Measurements from ENCODE around the gene ARFIP2. TPM values are rescaled to one million over a fixed set of nuclear protein-coding genes. Genes with fewer than 3 reads are reported as not detected.

The ARFIP2 gene
- total and polyA plus RNA-seq, 2 donors (not counting 3 experiments of a cell fraction or from before 2014, with no cell fraction given), result 48.4 to 62.9 TPM

DNA sequence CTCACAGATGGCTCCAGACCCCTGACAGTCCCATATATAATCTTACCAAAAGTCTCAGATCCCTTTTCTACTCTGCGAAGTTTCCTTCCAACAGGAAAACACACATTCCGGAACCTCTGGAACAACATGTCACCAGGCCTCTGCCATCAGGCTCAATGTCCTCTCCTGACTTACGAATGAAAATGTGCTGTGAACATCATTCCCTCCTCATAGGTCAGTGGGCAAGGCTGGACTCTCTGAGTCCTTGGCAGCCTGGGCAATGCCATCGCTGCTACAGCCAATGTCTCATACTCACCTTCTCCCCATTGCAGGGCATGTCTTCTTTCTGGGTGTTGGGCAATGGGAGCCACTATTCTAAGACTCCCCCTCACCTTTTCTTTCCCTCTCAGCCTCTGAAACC, 38.7 kb downstream of the ARFIP2 start:
- no peak overlapping the region for H3K9ac ChIP-seq (replicated peaks; ENCODE audit: extremely low read depth, insufficient read depth, low read length)
- H3K36me3 ChIP-seq (ENCODE audit: control insufficient read depth in 2 of 2, extremely low read depth in 1 of 2, insufficient read depth in 2 of 2, low read length in 2 of 2), result no peaks in the 10 kb centered on the region
- no peaks in the 10 kb centered on the region for H3K9me3 ChIP-seq (replicated peaks; ENCODE audit: control insufficient read depth, insufficient read depth, low read length)
- FAIRE-seq (no peak), DNase-seq (ENCODE audit: low read depth, low spot score) (no peak)
- BruUV-seq (replicated peaks), result no TSS peak
- no peaks in the 10 kb centered on the region for H3K79me2 ChIP-seq (ENCODE audit: control insufficient read depth, insufficient read depth, low read length)
- POLR2A ChIA-PET, result no interaction called here
- H3K27ac ChIP-seq (ENCODE audit: insufficient read depth, low read depth, low read length), result no peak overlapping the region
- no peaks in the 10 kb centered on the region for H3K9me1 ChIP-seq (replicated peaks; ENCODE audit: control insufficient read depth, extremely low read depth, insufficient read depth, low read length)
- CTCF ChIA-PET, result interaction anchor here (1.4 to 9.9 kb wide), 5 partner anchors 23 to 262 kb away, joined by 3 to 638 read pairs (median 15); partner anchors contain the start of gene APBB1
- no peaks in the 10 kb centered on the region for H3K27me3 ChIP-seq (ENCODE audit: control insufficient read depth in 2 of 2, insufficient read depth in 2 of 2, low read length in 2 of 2)
- H3K4me3 ChIP-seq (replicated peaks in 1 of 3; ENCODE audit: insufficient read depth in 1 of 3, low read depth in 1 of 3, low read length in 3 of 3), result no peak overlapping the region
- intact Hi-C loops (cut with micrococcal nuclease), result loop anchor here (2.0 kb wide), 2 partner anchors 30 to 52 kb away; partner anchors contain the start of genes SMPD1 and TRIM3
- H3K4me2 ChIP-seq (ENCODE audit: insufficient read depth, low read length), result no peak overlapping the region
- no peaks in the 10 kb centered on the region for H3K4me1 ChIP-seq (ENCODE audit: control insufficient read depth, extremely low read depth, insufficient read depth, low read length)
- dilution Hi-C loops (cut with MboI; ENCODE audit: extremely low pct_ligation_motif_present, low sequenced_read_pairs), result no loop called here
- H2AFZ ChIP-seq (ENCODE audit: low read depth, low read length), result no peak overlapping the region
- H4K20me1 ChIP-seq (replicated peaks; ENCODE audit: control insufficient read depth, extremely low read depth, insufficient read depth, low read length), result no peaks in the 10 kb centered on the region
- TF ChIP-seq POLR2A (IDR thresholded peaks at IDR 0.05; ENCODE audit: low read depth, low read length), result no peak
- TF ChIP-seq GATA2 (IDR thresholded peaks at IDR 0.05; ENCODE audit: insufficient read depth, insufficient read length, low read depth, low read length), result no peak
- TF ChIP-seq, protein P1, sequence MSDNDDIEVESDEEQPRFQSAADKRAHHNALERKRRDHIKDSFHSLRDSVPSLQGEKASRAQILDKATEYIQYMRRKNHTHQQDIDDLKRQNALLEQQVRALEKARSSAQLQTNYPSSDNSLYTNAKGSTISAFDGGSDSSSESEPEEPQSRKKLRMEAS (IDR thresholded peaks at IDR 0.05; ENCODE audit: insufficient read depth, insufficient read length), result no peak
- no peak for TF ChIP-seq JUN (IDR thresholded peaks at IDR 0.05; ENCODE audit: borderline replicate concordance, insufficient read depth, insufficient read length, low read depth)
- no peak for TF ChIP-seq MYC (IDR thresholded peaks at IDR 0.05; ENCODE audit: low read depth, low read length)
- TF ChIP-seq POLR2AphosphoS5 (IDR thresholded peaks at IDR 0.05; ENCODE audit: insufficient read depth, low read depth, low read length), result no peak
- TF ChIP-seq EZH2 (IDR thresholded peaks at IDR 0.05; ENCODE audit: borderline replicate concordance, low read depth, low read length, severe bottlenecking), result no peak

DNA sequence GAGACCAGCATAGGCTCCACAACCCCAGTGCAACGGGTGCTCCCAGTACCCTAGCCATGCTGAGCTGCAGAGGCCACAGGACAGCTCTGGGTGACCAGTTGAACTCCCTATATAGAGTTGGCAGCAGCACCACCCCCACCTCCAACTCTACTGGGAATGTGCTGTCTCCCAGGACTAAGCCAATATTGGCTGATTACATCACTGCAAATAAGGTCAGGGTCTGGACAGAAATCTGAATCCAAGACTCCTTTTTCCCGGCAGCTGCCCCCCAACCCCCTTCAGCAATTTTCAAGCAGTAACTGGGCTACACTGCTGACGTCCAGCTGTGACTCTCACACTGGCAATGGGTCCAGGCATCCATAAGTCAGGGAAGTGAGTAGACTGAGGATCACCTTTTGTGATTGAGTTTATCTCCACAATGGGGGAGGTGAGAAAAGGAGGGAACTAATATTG, 40.2 kb downstream of the ARFIP2 start, which contains the start of gene HPX:
Gene HPX, minus strand, starts transcription at position 82 of the 453 bp plus-strand sequence. Its CDS starts 24 bp downstream, at position 58.
- Histone ChIP-seq H3K9me1 (replicated peaks; ENCODE audit: control insufficient read depth, extremely low read depth, insufficient read depth, low read length) (no peaks in the 10 kb centered on the region), H3K4me3 (replicated peaks in 1 of 3; ENCODE audit: insufficient read depth in 1 of 3, low read depth in 1 of 3, low read length in 3 of 3) (no peak within 1 kb of the TSS), H4K20me1 (replicated peaks; ENCODE audit: control insufficient read depth, extremely low read depth, insufficient read depth, low read length) (no peaks in the 10 kb centered on the region), H3K9ac (replicated peaks; ENCODE audit: extremely low read depth, insufficient read depth, low read length) (no peak within 1 kb of the TSS), H3K9me3 (replicated peaks; ENCODE audit: control insufficient read depth, insufficient read depth, low read length) (no peaks in the 10 kb centered on the region), H3K79me2 (ENCODE audit: control insufficient read depth, insufficient read depth, low read length) (no peaks in the 10 kb centered on the region), H3K27ac (ENCODE audit: insufficient read depth, low read depth, low read length) (no peak within 1 kb of the TSS), H3K4me2 (ENCODE audit: insufficient read depth, low read length) (no peak within 1 kb of the TSS), H3K4me1 (ENCODE audit: control insufficient read depth, extremely low read depth, insufficient read depth, low read length) (no peaks in the 10 kb centered on the region), H2AFZ (ENCODE audit: low read depth, low read length) (no peak within 1 kb of the TSS), H3K27me3 (ENCODE audit: control insufficient read depth in 2 of 2, insufficient read depth in 2 of 2, low read length in 2 of 2) (no peaks in the 10 kb centered on the region), H3K36me3 (ENCODE audit: control insufficient read depth in 2 of 2, extremely low read depth in 1 of 2, insufficient read depth in 2 of 2, low read length in 2 of 2) (no peaks in the 10 kb centered on the region)
- no peak for FAIRE-seq
- no peak for DNase-seq (ENCODE audit: low read depth, low spot score)
- POLR2A ChIA-PET, result no interaction called here
- intact Hi-C loops (cut with micrococcal nuclease), result no loop called here
- dilution Hi-C loops (cut with MboI; ENCODE audit: extremely low pct_ligation_motif_present, low sequenced_read_pairs), result no loop called here
- no TSS peak for BruUV-seq (replicated peaks)
- CTCF ChIA-PET, result interaction anchor here (1.3 to 9.9 kb wide), 8 partner anchors 8 to 264 kb away, joined by 3 to 638 read pairs (median 12); no protein-coding TSS in a partner anchor
- no peak for TF ChIP-seq POLR2AphosphoS5 (IDR thresholded peaks at IDR 0.05; ENCODE audit: insufficient read depth, low read depth, low read length)
- TF ChIP-seq, protein P1 (IDR thresholded peaks at IDR 0.05; ENCODE audit: insufficient read depth, insufficient read length), result no peak
- no peak for TF ChIP-seq POLR2A (IDR thresholded peaks at IDR 0.05; ENCODE audit: low read depth, low read length)
- no peak for TF ChIP-seq EZH2 (IDR thresholded peaks at IDR 0.05; ENCODE audit: borderline replicate concordance, low read depth, low read length, severe bottlenecking)
- no peak for TF ChIP-seq FOS (IDR thresholded peaks at IDR 0.05; ENCODE audit: borderline replicate concordance, insufficient read depth, low read length)
- TF ChIP-seq JUN (IDR thresholded peaks at IDR 0.05; ENCODE audit: borderline replicate concordance, insufficient read depth, insufficient read length, low read depth), result no peak
